SK-N-MC (cell line): Measurements from ENCODE around the gene KDM4B.

Experiments used
- EZH2 ChIP-seq: fragments of 200-600 bp; sonication (generic); IDR thresholded peaks from one replicate; pipeline ENCODE4 v1.6.1; 2017; ENCODE audit warnings: antibody characterized with exemption
- POLR2AphosphoS5 ChIP-seq: IDR thresholded peaks from 2 replicates; pipeline ENCODE4 v1.6.1; 2012; ENCODE audit warnings: mild to moderate bottlenecking, low read depth, low read length, borderline replicate concordance

DNA sequence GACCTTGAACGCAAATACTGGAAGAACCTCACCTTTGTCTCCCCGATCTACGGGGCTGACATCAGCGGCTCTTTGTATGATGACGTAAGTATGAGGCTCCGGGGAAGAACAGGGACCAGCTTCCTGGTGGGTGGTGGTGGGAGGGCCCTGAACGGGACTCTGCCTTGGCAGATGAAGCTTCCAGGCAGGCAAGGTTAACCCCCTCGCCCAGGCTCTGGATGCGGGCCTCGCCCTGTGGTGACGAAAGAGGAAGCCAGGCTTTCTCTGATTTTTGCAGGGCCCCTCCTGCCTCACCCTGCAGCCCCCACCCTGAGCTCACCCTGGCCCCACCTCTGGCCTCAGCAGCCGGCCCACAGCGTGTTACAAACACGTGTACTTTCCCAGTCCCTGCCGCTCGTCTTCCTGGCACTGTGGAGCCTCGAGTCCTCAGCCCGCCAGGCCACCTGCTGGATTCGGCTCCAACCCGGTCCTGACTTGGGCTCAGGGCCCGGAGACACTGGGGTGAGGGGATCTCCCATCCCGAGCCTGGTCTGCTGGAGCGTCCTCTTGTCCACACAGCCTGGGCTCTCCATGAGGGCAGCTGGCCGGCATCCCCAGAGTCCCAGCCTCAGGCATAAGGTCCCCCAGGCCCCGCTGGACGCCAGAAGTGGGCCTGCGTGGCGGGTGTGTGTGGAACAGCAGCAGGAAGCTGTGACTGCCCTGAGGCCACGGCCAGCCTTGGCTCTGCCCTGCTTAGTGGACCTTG, 72.4 kb downstream of the KDM4B start:
- TF ChIP-seq POLR2AphosphoS5 (no peak), EZH2 (no peak)
